GM10847 (cell line): Measurements from ENCODE around the gene ZNF346.

Experiments used
- POLR2A ChIP-seq: IDR thresholded peaks from 2 replicates; pipeline ENCODE4 v1.6.1; 2011; ENCODE audit not compliant: insufficient read length; ENCODE audit errors: extremely low read depth

Gene ZNF346

GRCh38 chr5:177097016-177097985, 74.8 kb downstream of the ZNF346 start:
- TF ChIP-seq POLR2A, result no peak

GRCh38 chr5:177098120-177098469, 75.6 kb downstream of the ZNF346 start:
- TF ChIP-seq POLR2A, result no peak

GRCh38 chr5:177098470-177099141, 76.1 kb downstream of the ZNF346 start:
- no peak for TF ChIP-seq POLR2A

GRCh38 chr5:177099422-177100093, 77.1 kb downstream of the ZNF346 start:
- TF ChIP-seq POLR2A, result no peak

GRCh38 chr5:177100714-177101121, 78.2 kb downstream of the ZNF346 start:
- TF ChIP-seq POLR2A, result no peak

GRCh38 chr5:177103523-177104253, 81.2 kb downstream of the ZNF346 start:
- TF ChIP-seq POLR2A, result no peak

- no peak for TF ChIP-seq POLR2A
These were observed 83.4 kb downstream of the ZNF346 start for GRCh38 chr5:177105691-177106476.

GRCh38 chr5:177107159-177107558, 84.7 kb downstream of the ZNF346 start:
- no peak for TF ChIP-seq POLR2A

- TF ChIP-seq POLR2A, result no peak
These were observed 87.3 kb downstream of the ZNF346 start for GRCh38 chr5:177109810-177110209.

GRCh38 chr5:177111720-177112394, 89.4 kb downstream of the ZNF346 start:
- TF ChIP-seq POLR2A, result no peak

- no peak for TF ChIP-seq POLR2A
These were observed 90.2 kb downstream of the ZNF346 start for GRCh38 chr5:177112589-177113220.

- no peak for TF ChIP-seq POLR2A
These were observed 91.3 kb downstream of the ZNF346 start for GRCh38 chr5:177113566-177114424.
